ENCODE data around the gene TNNT3.

Gene TNNT3

DNA sequence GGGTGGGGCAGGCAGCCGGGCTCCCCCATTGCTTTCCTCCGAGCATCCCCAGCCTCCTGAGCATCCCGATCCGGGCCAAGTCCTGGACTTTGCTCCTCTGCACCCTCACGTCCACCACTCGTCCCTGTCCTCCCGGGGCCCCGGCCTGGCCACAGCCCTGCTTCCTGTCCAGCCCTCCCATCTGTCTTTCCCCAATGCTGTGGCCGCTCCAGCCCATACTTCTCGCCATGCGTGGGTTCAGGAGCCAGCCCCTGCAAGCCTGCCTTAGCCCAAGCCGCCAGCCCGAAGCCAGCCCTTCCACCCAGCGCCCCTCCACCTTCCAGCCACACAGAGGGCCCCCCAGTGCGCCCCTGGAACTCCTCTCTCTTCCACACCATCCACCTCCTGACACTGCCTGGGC is 51.5 kb downstream of the TNNT3 start:
- DNase-seq: no peak
- Histone ChIP-seq H3K27ac (ENCODE audit: insufficient read depth, low read length, poor library complexity, severe bottlenecking) (no peak overlapping the region), H3K4me3 (ENCODE audit: insufficient read depth, low read depth, low read length, poor library complexity, severe bottlenecking) (no peak overlapping the region), H3K36me3 (ENCODE audit: control insufficient read depth, insufficient read depth, low read length) (no peaks in the 10 kb centered on the region), H3K9me3 (ENCODE audit: control insufficient read depth, low read length) (no peaks in the 10 kb centered on the region), H3K4me1 (ENCODE audit: control insufficient read depth, insufficient read depth, low read length, poor library complexity, severe bottlenecking) (no peaks in the 10 kb centered on the region), H3K27me3 (replicated peaks; ENCODE audit: control insufficient read depth, insufficient read depth, low read length, poor library complexity, severe bottlenecking) (no peaks in the 10 kb centered on the region)

DNA sequence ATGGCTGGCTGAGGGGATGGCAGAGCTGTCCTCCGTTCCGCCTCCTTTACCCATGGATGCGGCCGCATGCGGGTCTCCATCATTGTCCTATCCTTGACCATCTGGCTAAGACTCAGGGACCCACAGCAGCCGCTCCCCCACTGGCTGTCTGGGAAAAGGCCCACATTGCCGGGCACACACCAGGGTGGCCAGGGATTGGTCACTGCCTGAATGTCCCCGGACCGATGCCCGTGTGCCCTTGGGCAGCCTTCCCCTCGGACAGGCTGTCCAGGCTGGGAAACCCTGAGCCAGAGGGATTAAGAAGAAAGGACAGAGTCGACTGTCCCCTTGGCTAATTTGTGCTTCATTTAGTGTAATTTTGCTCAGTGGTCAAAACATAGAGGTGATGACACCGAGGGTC is 55.7 kb downstream of the TNNT3 start:
- Histone ChIP-seq H3K36me3 (ENCODE audit: control insufficient read depth, insufficient read depth, low read length) (no peaks in the 10 kb centered on the region), H3K4me3 (ENCODE audit: insufficient read depth, low read depth, low read length, poor library complexity, severe bottlenecking) (no peak overlapping the region), H3K4me1 (ENCODE audit: control insufficient read depth, insufficient read depth, low read length, poor library complexity, severe bottlenecking) (no peaks in the 10 kb centered on the region), H3K27ac (ENCODE audit: insufficient read depth, low read length, poor library complexity, severe bottlenecking) (no peak overlapping the region), H3K27me3 (replicated peaks; ENCODE audit: control insufficient read depth, insufficient read depth, low read length, poor library complexity, severe bottlenecking) (no peaks in the 10 kb centered on the region), H3K9me3 (ENCODE audit: control insufficient read depth, low read length) (no peaks in the 10 kb centered on the region)
- no peak for DNase-seq

DNA sequence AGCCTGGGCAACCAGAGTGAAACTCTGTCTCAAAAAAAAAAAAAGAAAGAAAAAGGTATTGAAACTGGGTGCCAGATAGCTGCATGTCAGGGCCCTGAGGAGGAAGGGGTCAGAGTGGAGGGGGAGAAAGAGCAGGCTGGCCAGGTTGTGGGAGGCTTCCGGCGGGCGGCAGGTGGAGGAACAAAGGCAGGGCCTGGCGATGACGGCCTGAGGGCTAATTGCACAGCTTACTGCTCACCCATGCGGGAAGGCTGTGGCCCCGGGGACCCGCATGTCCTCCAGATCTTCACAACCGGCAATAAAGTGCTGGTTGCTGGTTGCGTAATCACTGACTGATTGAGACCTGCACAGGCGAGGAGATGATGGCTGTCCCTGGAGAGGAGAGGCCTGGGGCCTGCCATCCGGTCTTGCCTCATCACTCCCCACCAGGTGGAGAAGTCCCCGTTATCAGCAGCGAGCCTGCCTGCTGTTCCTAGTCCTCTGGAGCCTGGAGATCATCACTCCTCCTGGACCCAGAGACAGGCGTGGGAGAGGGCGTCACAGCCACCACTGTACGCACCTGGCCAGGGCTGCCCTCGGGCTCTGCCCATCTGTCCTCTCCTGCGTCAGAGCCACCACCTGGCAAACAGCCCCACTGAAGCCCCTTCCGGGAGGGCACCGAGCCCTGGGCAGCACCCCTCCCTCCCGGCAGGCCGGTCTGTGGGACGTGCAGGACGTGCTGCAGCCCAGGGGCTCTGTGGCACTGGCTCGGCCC is 59.4 kb downstream of the TNNT3 start:
- H3K9me3 ChIP-seq (ENCODE audit: control insufficient read depth, low read length): no peaks in the 10 kb centered on the region
- no peak for DNase-seq
- no peaks in the 10 kb centered on the region for H3K27me3 ChIP-seq (replicated peaks; ENCODE audit: control insufficient read depth, insufficient read depth, low read length, poor library complexity, severe bottlenecking)
- H3K36me3 ChIP-seq (ENCODE audit: control insufficient read depth, insufficient read depth, low read length): no peaks in the 10 kb centered on the region
- no peak overlapping the region for H3K27ac ChIP-seq (ENCODE audit: insufficient read depth, low read length, poor library complexity, severe bottlenecking)
- no peak overlapping the region for H3K4me3 ChIP-seq (ENCODE audit: insufficient read depth, low read depth, low read length, poor library complexity, severe bottlenecking)
- H3K4me1 ChIP-seq (ENCODE audit: control insufficient read depth, insufficient read depth, low read length, poor library complexity, severe bottlenecking): no peaks in the 10 kb centered on the region

DNA sequence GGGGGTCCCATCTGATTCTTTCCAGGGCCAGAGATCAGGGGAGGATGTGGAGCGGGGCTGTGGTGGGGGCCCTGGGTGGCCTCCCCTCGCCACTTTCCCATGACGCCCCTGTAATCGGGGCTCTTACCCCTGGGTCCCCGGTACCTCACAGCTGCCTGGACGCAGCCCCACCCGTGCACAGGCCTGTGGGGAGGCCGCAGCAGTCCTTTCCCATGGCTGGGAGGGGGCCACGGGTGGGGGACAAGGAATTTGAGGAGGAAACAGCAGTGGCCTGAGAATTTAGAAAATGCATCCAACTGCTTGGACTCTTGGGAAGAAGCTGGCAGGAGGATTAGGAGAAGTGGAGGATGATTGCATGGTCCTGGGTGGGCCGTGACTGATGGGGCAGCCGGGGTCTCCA is 60.1 kb downstream of the TNNT3 start:
- Histone ChIP-seq H3K4me1 (ENCODE audit: control insufficient read depth, insufficient read depth, low read length, poor library complexity, severe bottlenecking) (no peaks in the 10 kb centered on the region), H3K27ac (ENCODE audit: insufficient read depth, low read length, poor library complexity, severe bottlenecking) (no peak overlapping the region), H3K36me3 (ENCODE audit: control insufficient read depth, insufficient read depth, low read length) (no peaks in the 10 kb centered on the region), H3K9me3 (ENCODE audit: control insufficient read depth, low read length) (no peaks in the 10 kb centered on the region), H3K4me3 (ENCODE audit: insufficient read depth, low read depth, low read length, poor library complexity, severe bottlenecking) (no peak overlapping the region), H3K27me3 (replicated peaks; ENCODE audit: control insufficient read depth, insufficient read depth, low read length, poor library complexity, severe bottlenecking) (no peaks in the 10 kb centered on the region)
- DNase-seq: no peak

DNA sequence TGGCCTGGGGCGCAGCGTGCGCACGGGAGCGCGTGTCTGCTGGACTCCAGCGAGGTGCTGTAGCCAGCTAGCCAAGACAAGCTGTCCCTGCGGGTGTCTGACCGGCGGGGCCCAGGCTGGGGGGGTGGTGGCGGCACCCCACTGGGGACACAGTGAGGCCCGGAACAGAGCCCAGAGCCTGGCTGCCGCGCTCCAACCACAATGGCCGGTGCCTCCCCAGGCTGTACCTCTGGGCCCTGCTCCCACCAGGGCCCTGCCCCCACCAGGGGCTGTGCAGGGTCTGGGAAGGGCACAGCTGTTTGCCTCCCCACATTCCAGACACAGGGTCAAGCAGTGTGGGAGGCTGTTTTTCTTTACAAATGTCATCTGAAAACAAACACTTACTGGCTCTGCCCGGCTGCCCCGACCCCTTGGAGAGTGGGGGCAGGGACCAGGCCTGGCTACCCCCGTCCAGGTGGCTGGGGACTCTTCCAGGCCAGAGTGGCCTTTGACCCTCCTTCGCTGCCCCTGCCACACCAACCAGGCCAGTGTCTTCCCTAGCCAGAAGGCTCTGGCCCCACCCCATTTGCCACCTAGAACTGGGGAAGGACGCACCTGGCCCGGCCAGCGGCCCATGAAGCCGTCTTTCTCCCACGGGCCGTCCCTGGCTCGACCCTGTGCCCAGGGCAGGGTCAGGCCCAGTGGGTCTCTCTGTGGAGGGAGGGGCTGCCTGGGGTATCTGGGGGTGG is 63.5 kb downstream of the TNNT3 start:
- H3K27ac ChIP-seq (ENCODE audit: insufficient read depth, low read length, poor library complexity, severe bottlenecking): no peak overlapping the region
- H3K36me3 ChIP-seq (ENCODE audit: control insufficient read depth, insufficient read depth, low read length): no peaks in the 10 kb centered on the region
- DNase-seq: no peak

DNA sequence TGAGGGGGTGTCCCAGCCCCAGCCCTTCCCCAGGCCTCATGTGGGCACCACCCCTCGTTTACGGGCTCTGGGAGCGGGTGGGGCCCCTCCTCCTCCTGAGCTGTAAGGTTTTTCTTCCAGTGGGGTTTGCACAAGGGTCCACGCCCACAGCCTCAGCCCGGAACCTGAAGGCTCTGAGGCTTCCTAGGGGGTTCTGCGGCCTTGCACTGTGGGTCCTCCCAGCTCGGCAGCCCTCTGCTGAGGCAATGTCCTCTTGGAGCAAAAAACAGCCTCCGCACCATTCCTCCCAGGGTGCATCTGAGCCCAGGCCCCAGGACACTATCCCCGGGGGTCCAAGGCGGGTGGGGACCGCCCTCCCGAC is 64.1 kb downstream of the TNNT3 start:
- no peak for DNase-seq
- no peaks in the 10 kb centered on the region for H3K9me3 ChIP-seq (ENCODE audit: control insufficient read depth, low read length)
- no peaks in the 10 kb centered on the region for H3K36me3 ChIP-seq (ENCODE audit: control insufficient read depth, insufficient read depth, low read length)
- H3K27ac ChIP-seq (ENCODE audit: insufficient read depth, low read length, poor library complexity, severe bottlenecking): no peak overlapping the region
- no peak overlapping the region for H3K4me3 ChIP-seq (ENCODE audit: insufficient read depth, low read depth, low read length, poor library complexity, severe bottlenecking)
- no peaks in the 10 kb centered on the region for H3K4me1 ChIP-seq (ENCODE audit: control insufficient read depth, insufficient read depth, low read length, poor library complexity, severe bottlenecking)
- H3K27me3 ChIP-seq (replicated peaks; ENCODE audit: control insufficient read depth, insufficient read depth, low read length, poor library complexity, severe bottlenecking): no peaks in the 10 kb centered on the region

More for the DNA sequence above, 63.5 kb downstream of the TNNT3 start:
- Histone ChIP-seq H3K27me3 (replicated peaks; ENCODE audit: control insufficient read depth, insufficient read depth, low read length, poor library complexity, severe bottlenecking) (no peaks in the 10 kb centered on the region), H3K4me1 (ENCODE audit: control insufficient read depth, insufficient read depth, low read length, poor library complexity, severe bottlenecking) (no peaks in the 10 kb centered on the region), H3K9me3 (ENCODE audit: control insufficient read depth, low read length) (no peaks in the 10 kb centered on the region), H3K4me3 (ENCODE audit: insufficient read depth, low read depth, low read length, poor library complexity, severe bottlenecking) (no peak overlapping the region)

DNA sequence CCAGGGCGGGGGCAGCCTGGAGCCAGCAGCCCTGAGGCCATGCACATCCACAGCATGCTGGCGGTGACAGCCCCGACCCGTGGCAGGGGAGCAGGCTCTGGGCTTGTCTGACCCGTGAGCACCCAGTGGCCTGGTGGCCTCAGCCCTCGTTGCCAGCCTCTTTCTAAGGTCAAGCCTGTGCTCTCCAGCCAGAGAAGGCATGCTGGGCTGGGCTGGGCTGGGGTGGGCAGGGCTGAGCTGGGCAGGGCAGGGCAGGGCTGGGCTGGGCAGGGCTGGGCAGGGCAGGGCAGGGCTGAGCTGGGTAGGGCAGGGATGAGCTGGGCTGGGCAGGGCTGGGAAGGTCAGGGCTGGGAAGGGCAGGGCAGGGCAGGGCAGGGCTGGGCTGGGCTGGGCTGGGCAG is 67.5 kb downstream of the TNNT3 start:
- Histone ChIP-seq H3K36me3 (ENCODE audit: control insufficient read depth, insufficient read depth, low read length) (no peaks in the 10 kb centered on the region), H3K9me3 (ENCODE audit: control insufficient read depth, low read length) (no peaks in the 10 kb centered on the region), H3K4me1 (ENCODE audit: control insufficient read depth, insufficient read depth, low read length, poor library complexity, severe bottlenecking) (no peaks in the 10 kb centered on the region), H3K27me3 (replicated peaks; ENCODE audit: control insufficient read depth, insufficient read depth, low read length, poor library complexity, severe bottlenecking) (no peaks in the 10 kb centered on the region), H3K27ac (ENCODE audit: insufficient read depth, low read length, poor library complexity, severe bottlenecking) (no peak overlapping the region), H3K4me3 (ENCODE audit: insufficient read depth, low read depth, low read length, poor library complexity, severe bottlenecking) (no peak overlapping the region)
- no peak for DNase-seq

DNA sequence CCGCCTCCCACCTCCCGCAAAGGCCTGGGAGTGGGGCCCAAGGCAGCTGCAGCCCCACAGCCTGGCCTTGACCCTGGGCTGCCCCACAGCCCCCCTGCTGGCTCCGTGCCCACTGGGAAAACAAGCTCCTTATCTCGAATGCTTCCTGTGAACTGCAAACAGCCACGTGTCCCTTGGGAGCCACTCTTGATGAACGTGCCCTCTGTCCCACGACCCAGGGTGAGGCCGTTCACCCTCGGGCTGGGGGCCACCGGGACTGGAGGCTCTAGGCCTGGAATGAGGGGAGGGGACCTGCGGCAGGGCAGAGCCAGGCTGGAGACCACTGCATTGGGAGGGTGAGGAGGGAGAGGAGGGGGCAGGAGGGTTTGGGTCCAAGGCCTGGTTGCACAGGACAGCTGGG is 68.7 kb downstream of the TNNT3 start:
- Histone ChIP-seq H3K27me3 (replicated peaks; ENCODE audit: control insufficient read depth, insufficient read depth, low read length, poor library complexity, severe bottlenecking) (no peaks in the 10 kb centered on the region), H3K9me3 (ENCODE audit: control insufficient read depth, low read length) (no peaks in the 10 kb centered on the region), H3K4me1 (ENCODE audit: control insufficient read depth, insufficient read depth, low read length, poor library complexity, severe bottlenecking) (no peaks in the 10 kb centered on the region), H3K27ac (ENCODE audit: insufficient read depth, low read length, poor library complexity, severe bottlenecking) (no peak overlapping the region), H3K4me3 (ENCODE audit: insufficient read depth, low read depth, low read length, poor library complexity, severe bottlenecking) (no peak overlapping the region), H3K36me3 (ENCODE audit: control insufficient read depth, insufficient read depth, low read length) (no peaks in the 10 kb centered on the region)
- DNase-seq: no peak
